ENCODE data around the gene MGAT4A. TPM values are rescaled to one million over a fixed set of nuclear protein-coding genes. Genes with fewer than 3 reads are reported as not detected.

The MGAT4A gene
- total and polyA plus RNA-seq, 9 of the 15 experiments (the other 6 are each of a cell fraction or from before 2014, with no cell fraction given): 0.03 to 0.53 (median 0.18) TPM; not detected in 2

DNA sequence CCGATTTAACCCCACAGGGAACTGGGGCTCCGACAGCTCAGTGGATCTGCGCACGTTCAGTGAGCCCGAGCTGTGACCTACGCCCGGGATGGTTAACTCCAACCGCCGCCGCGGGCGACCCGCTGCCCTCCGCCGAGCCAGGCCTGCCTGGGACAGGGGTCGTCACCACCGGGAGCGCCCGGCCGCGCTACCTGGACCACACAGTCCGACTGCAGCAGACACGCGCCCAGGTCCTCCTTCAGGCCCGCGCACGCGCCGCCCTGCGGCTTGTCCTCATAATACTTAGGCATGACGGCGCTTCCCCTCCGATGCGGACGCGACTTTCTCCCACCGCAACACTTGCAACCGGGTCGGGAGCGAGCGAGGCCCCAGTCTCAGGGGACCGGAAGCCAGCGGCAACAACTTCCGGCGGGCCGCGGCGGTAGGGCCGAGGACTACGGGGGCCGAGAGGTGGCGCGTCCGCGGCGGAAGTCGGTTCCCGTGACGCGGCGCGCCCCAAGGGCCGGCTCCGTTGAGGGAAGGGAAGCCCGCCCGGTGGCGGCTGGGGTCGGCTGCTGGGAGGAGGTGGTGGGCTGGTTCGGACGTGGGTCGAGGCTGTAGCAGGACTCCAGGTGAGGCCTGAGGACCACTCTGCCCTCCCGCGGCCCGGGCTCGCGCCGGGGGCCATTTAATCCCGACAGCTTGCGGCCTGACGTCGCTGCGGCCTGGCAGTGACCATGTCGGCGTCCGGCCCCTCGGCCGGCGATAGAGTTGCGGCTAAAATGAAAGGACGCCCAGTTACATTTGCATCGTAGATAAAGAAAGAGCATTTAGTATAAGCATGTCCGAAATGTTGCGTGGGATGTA is 122.6 kb downstream of the MGAT4A start, which contains the start of the genes COA5 and UNC50 (continued):
- peak in 1 of 2 experiments; percentile 86; a peak in 2 of 4 replicates for TF ChIP-seq TRIM24 (IDR thresholded peaks at IDR 0.05)
- peak; percentile 76; the same call in 1 of the 2 replicates for TF ChIP-seq ZNF589 (CRISPR knock-in tag; IDR thresholded peaks at IDR 0.05; ENCODE audit: low read depth)
- TF ChIP-seq RBM22 (IDR thresholded peaks at IDR 0.05; ENCODE audit: low read depth, low read length, poor library complexity, severe bottlenecking): no peak
- TF ChIP-seq TARDBP (IDR thresholded peaks at IDR 0.05): 0 out of 2 replicates have a peak, but pooled peaks have one; percentile 19
- no peak for TF ChIP-seq NR0B1 (IDR thresholded peaks at IDR 0.05; ENCODE audit: partially characterized antibody)
- TF ChIP-seq CTBP1 (IDR thresholded peaks at IDR 0.05; ENCODE audit: borderline replicate concordance): peak; percentile 69
- 0 out of 2 replicates have a peak, but pooled peaks have one; percentile 4 for TF ChIP-seq DPF2 (IDR thresholded peaks at IDR 0.05)
- no peak for TF ChIP-seq ZNF436 (CRISPR knock-in tag; IDR thresholded peaks at IDR 0.05)
- peak; percentile 75 for TF ChIP-seq ATF7 (IDR thresholded peaks at IDR 0.05)
- peak; percentile 57 for TF ChIP-seq NEUROD1 (IDR thresholded peaks at IDR 0.05; ENCODE audit: borderline replicate concordance, low read depth, low read length, partially characterized antibody)
- peak; percentile 59; the same call in 1 of the 2 replicates for TF ChIP-seq ZNF253 (CRISPR knock-in tag; conservative IDR thresholded peaks at IDR 0.05)
- peak; percentile 70; the same call in 1 of the 2 replicates for TF ChIP-seq MBD2 (IDR thresholded peaks at IDR 0.05; ENCODE audit: borderline replicate concordance, low read depth)
- TF ChIP-seq CBX1 (IDR thresholded peaks at IDR 0.05; ENCODE audit: low read depth): peak; percentile 89; the same call in 1 of the 2 replicates
- peak; percentile 95 for TF ChIP-seq GTF2E2 (tag; IDR thresholded peaks at IDR 0.05)
- peak; percentile 93 for TF ChIP-seq EP400 (IDR thresholded peaks at IDR 0.05)
- TF ChIP-seq KAT7 (CRISPR knock-in tag; IDR thresholded peaks at IDR 0.05; ENCODE audit: borderline replicate concordance): peak; percentile 80
- TF ChIP-seq, protein P1, sequence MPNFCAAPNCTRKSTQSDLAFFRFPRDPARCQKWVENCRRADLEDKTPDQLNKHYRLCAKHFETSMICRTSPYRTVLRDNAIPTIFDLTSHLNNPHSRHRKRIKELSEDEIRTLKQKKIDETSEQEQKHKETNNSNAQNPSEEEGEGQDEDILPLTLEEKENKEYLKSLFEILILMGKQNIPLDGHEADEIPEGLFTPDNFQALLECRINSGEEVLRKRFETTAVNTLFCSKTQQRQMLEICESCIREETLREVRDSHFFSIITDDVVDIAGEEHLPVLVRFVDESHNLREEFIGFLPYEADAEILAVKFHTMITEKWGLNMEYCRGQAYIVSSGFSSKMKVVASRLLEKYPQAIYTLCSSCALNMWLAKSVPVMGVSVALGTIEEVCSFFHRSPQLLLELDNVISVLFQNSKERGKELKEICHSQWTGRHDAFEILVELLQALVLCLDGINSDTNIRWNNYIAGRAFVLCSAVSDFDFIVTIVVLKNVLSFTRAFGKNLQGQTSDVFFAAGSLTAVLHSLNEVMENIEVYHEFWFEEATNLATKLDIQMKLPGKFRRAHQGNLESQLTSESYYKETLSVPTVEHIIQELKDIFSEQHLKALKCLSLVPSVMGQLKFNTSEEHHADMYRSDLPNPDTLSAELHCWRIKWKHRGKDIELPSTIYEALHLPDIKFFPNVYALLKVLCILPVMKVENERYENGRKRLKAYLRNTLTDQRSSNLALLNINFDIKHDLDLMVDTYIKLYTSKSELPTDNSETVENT (CRISPR knock-in tag; IDR thresholded peaks at IDR 0.05): peak; percentile 40
- peak; percentile 90 for TF ChIP-seq LCOR (CRISPR knock-in tag; IDR thresholded peaks at IDR 0.05)
- 0 out of 2 replicates have a peak, but pooled peaks have one; percentile 27 for TF ChIP-seq ZNF197 (CRISPR knock-in tag; IDR thresholded peaks at IDR 0.05; ENCODE audit: low read depth)
- no peak for TF ChIP-seq PTTG1 (tag; IDR thresholded peaks at IDR 0.05; ENCODE audit: low read depth)
- TF ChIP-seq BRD9 (IDR thresholded peaks at IDR 0.05; ENCODE audit: low read depth, partially characterized antibody): peak; percentile 58
- TF ChIP-seq PHF20 (IDR thresholded peaks at IDR 0.05; ENCODE audit: partially characterized antibody): peak; percentile 95
- TF ChIP-seq POLR2H (tag; IDR thresholded peaks at IDR 0.05; ENCODE audit: low read depth): peak; percentile 73
- peak; percentile 68 for TF ChIP-seq L3MBTL2 (IDR thresholded peaks at IDR 0.05)
- peak; percentile 45; the same call in 1 of the 2 replicates for TF ChIP-seq NFIC (IDR thresholded peaks at IDR 0.05)
- TF ChIP-seq DIDO1 (tag; IDR thresholded peaks at IDR 0.05; ENCODE audit: low read depth): peak; percentile 14; the same call in 1 of the 2 replicates
- peak; percentile 12 for TF ChIP-seq SMAD1 (IDR thresholded peaks at IDR 0.05; ENCODE audit: low read depth, low read length, partially characterized antibody)

Data from K562 (cell line).